HepG2 (cell line): ENCODE results near the gene ORM1. TPM values are rescaled to one million over a fixed set of nuclear protein-coding genes. Genes with fewer than 3 reads are reported as not detected.

Experiments used
- ATAC-seq: fragments of 200-7000 bp; cut with Tn5 transposase; 3 replicates; pipeline ENCODE4 v1.9.1; 2020; ENCODE audit warnings: mild to moderate bottlenecking, moderate library complexity
- BruUV-seq: library from RNA; stranded (reverse); fragments of 400-500 nt; replicated peaks from 2 replicates; lab custom pipeline; 2021; lab: Mats Ljungman, UMichigan
- CTCF ChIA-PET: fragments of 300-600 bp; formaldehyde crosslinking; extraction: SDS; loops from one replicate; lab custom pipeline; 2021; ENCODE audit warnings: low total read pairs, inconsistent platforms, low intra/inter-chr PET ratio; lab: Yijun Ruan, JAX
- POLR2A ChIA-PET: fragments of 350-600 bp; sonication (Branson Sonifier 250); formaldehyde crosslinking; loops from one replicate; lab custom pipeline; 2020; ENCODE audit warnings: antibody characterized with exemption, inconsistent platforms; lab: Yijun Ruan, JAX
- DNase-seq: peaks from one replicate; pipeline ENCODE4 v3.0.0-alpha.2; 2015; ENCODE audit warnings: low spot score
- FAIRE-seq: peaks from 3 replicates; lab custom pipeline; 2011; peaks lifted over from hg19 to GRCh38; lab: Jason Lieb, UNC
- H2AFZ ChIP-seq: one replicate; pipeline ENCODE4 v1.6.1; 2011; ENCODE audit warnings: low read length, inconsistent platforms
- H3K27ac ChIP-seq: fragments of 300-600 bp; 3 replicates; pipeline ENCODE4 v1.8.0; 2011; ENCODE audit warnings: mixed run types, mild to moderate bottlenecking, mixed read lengths, low read length, inconsistent platforms; ENCODE audit not compliant: insufficient read depth; ENCODE audit errors: extremely low read length
- H3K27me3 ChIP-seq, 2 experiments: fragments of 200-600 bp in 1 of 2; 2 replicates in 1 of 2; 3 replicates in 1 of 2; pipeline versions ENCODE4 v1.6.0 to v1.8.0; 2011; ENCODE audit warnings: low read length in 2 of 2, mild to moderate bottlenecking in 2 of 2, moderate library complexity in 2 of 2, inconsistent platforms in 1 of 2; ENCODE audit not compliant: insufficient read depth in 2 of 2, control insufficient read depth in 1 of 2
- H3K36me3 ChIP-seq, 2 experiments: fragments of 200-600 bp in 1 of 2; replicated peaks in 1 of 2; 2 replicates in 1 of 2; 3 replicates in 1 of 2; pipeline versions ENCODE4 v1.5.1 to v1.8.0; 2011; ENCODE audit warnings: low read length in 2 of 2, inconsistent platforms in 1 of 2; ENCODE audit not compliant: insufficient read depth in 2 of 2, control insufficient read depth in 1 of 2
- H3K4me1 ChIP-seq: 2 replicates; pipeline ENCODE4 v1.5.1; 2012; ENCODE audit warnings: low read length, inconsistent platforms; ENCODE audit not compliant: insufficient read depth
- H3K4me2 ChIP-seq: 2 replicates; pipeline ENCODE4 v1.6.0; 2011; ENCODE audit warnings: low read depth, low read length, inconsistent platforms
- H3K4me3 ChIP-seq, 3 experiments: fragments of 200-600 bp in 1 of 3; sonication (generic), shearing (Covaris generic) in 1 of 3; replicated peaks in 1 of 3; 2 replicates each; pipeline ENCODE4 v1.5.1; 2011 to 2016; ENCODE audit warnings: low read length in 3 of 3, inconsistent platforms in 2 of 3, low read depth in 2 of 3, mild to moderate bottlenecking in 2 of 3, control low read depth in 1 of 3, mixed read lengths in 1 of 3; ENCODE audit not compliant: insufficient read depth in 1 of 3
- H3K79me2 ChIP-seq: one replicate; pipeline ENCODE4 v1.6.1; 2011; ENCODE audit warnings: low read length, inconsistent platforms; ENCODE audit not compliant: insufficient read depth
- H3K9ac ChIP-seq: 2 replicates; pipeline ENCODE4 v1.6.0; 2011; ENCODE audit warnings: mild to moderate bottlenecking, low read depth, low read length, inconsistent platforms; ENCODE audit not compliant: insufficient read depth
- H3K9me3 ChIP-seq: 2 replicates; pipeline ENCODE4 v1.5.1; 2012; ENCODE audit warnings: mild to moderate bottlenecking, low read length
- H4K20me1 ChIP-seq: 2 replicates; pipeline ENCODE4 v1.6.0; 2011; ENCODE audit warnings: inconsistent platforms, mild to moderate bottlenecking, low read length, moderate library complexity; ENCODE audit not compliant: insufficient read depth
- DBP ChIP-seq: sonication (generic); formaldehyde crosslinking; IDR thresholded peaks from 2 replicates; pipeline ENCODE4 v1.4.0; 2020; ENCODE audit warnings: missing genetic modification reagents; ENCODE audit errors: not compliant biosample characterization
- HES4 ChIP-seq: sonication (generic); formaldehyde crosslinking; IDR thresholded peaks from 2 replicates; pipeline ENCODE4 v1.9.0; 2021; ENCODE audit warnings: mild to moderate bottlenecking, missing genetic modification reagents, borderline replicate concordance
- MTF1 ChIP-seq: sonication (generic); formaldehyde crosslinking; IDR thresholded peaks from 2 replicates; pipeline ENCODE4 v1.5.0; 2020; ENCODE audit warnings: missing genetic modification reagents
- NFKB2 ChIP-seq: sonication (generic); formaldehyde crosslinking; IDR thresholded peaks from 2 replicates; pipeline ENCODE4 v1.4.0; 2020; ENCODE audit warnings: missing genetic modification reagents, borderline replicate concordance
- ZFP1 ChIP-seq: IDR thresholded peaks from 2 replicates; pipeline ENCODE4 v1.6.1; 2016
- ZNF136 ChIP-seq: sonication (generic); formaldehyde crosslinking; IDR thresholded peaks from 2 replicates; pipeline ENCODE4 v1.8.1; 2022; ENCODE audit warnings: low read depth, mild to moderate bottlenecking, moderate library complexity, missing genetic modification reagents
- WGBS: methylation state at CpG from one replicate; pipeline ENCODE4 v1.1.6; 2017; ENCODE audit warnings: low lambda C conversion rate; 5-methylcytosine and 5-hydroxymethylcytosine counted together
- in situ Hi-C: cut with HindIII; loops from 2 replicates; pipeline ENCODE4 v1.10.0; 2017; ENCODE audit warnings: low pct_unique_long_range_greater_than_20kb; ENCODE audit not compliant: extremely low pct_ligation_motif_present
- intact Hi-C: fragments of 100-400 bp; cut with micrococcal nuclease; formaldehyde crosslinking; loops from one replicate; pipeline ENCODE4 v1.10.0; 2022; ENCODE audit not compliant: unreplicated experiment
- polyA plus RNA-seq, 8 experiments: library from polyadenylated mRNA; depleted of rRNA in 3 of 8; stranded (reverse) in 7 of 8; unstranded in 1 of 8; fragments of >200 nt; fragmentation: Illumina TruSeq in 4 of 8; extraction: Trizol in 4 of 8; gene quantifications; 2 replicates each; pipeline versions ENCODE4 v1.2.1 to v1.2.3, GENCODE V29; 2011 to 2016; ENCODE audit warnings: low read depth in 4 of 8, missing spikeins in 1 of 8, mixed read lengths in 1 of 8; ENCODE audit not compliant: insufficient read depth in 1 of 8
- total RNA-seq, 5 experiments: library from RNA; depleted of rRNA; stranded (reverse); fragments of >200 nt; fragmentation: Illumina TruSeq; extraction: Trizol; gene quantifications; 2 replicates each; pipeline ENCODE4 v1.2.3, GENCODE V29; 2016; ENCODE audit warnings: low read depth in 1 of 5
- TF ChIP-seq, protein P1 (sequence below): sonication (generic); formaldehyde crosslinking; IDR thresholded peaks from 2 replicates; pipeline ENCODE4 v1.4.0; 2020; ENCODE audit warnings: mild to moderate bottlenecking, missing genetic modification reagents
- TF ChIP-seq, protein P2 (sequence below): IDR thresholded peaks from 2 replicates; pipeline ENCODE4 v1.6.1; 2016; ENCODE audit warnings: missing compliant biosample characterization, missing genetic modification reagents, borderline replicate concordance
- TF ChIP-seq, protein P3 (sequence below): sonication (generic); formaldehyde crosslinking; IDR thresholded peaks from 2 replicates; pipeline ENCODE4 v1.4.0; 2020; ENCODE audit warnings: mild to moderate bottlenecking, missing genetic modification reagents, borderline replicate concordance

The ORM1 gene
- total and polyA plus RNA-seq, 2 of the 13 experiments (the other 11 are each of a cell fraction or from before 2014, with no cell fraction given): 699 to 1,180 TPM

DNA sequence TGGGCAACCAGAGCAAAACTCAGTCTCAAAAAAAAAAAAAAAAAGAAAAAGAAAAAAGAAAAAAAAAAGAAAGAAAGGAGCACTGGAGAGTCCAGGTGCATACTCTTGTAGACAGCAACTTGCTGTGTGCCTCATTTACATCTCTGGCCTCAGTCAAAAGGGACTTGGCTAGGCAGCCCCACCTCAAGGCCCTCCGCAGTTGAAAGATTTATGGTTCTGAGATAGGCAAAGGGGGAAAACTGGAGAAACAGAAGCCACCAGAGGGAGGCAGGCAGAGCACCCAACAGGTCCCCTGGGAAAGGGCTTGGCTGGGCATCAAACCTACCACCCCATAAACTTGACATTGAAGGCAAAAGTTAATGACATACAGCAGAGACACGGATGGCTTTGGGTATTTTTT, 12.8 kb downstream of the ORM1 start (continued):
- no peak for TF ChIP-seq DBP (CRISPR knock-in tag)
- no peak for TF ChIP-seq MTF1 (CRISPR knock-in tag)
- TF ChIP-seq, protein P1, sequence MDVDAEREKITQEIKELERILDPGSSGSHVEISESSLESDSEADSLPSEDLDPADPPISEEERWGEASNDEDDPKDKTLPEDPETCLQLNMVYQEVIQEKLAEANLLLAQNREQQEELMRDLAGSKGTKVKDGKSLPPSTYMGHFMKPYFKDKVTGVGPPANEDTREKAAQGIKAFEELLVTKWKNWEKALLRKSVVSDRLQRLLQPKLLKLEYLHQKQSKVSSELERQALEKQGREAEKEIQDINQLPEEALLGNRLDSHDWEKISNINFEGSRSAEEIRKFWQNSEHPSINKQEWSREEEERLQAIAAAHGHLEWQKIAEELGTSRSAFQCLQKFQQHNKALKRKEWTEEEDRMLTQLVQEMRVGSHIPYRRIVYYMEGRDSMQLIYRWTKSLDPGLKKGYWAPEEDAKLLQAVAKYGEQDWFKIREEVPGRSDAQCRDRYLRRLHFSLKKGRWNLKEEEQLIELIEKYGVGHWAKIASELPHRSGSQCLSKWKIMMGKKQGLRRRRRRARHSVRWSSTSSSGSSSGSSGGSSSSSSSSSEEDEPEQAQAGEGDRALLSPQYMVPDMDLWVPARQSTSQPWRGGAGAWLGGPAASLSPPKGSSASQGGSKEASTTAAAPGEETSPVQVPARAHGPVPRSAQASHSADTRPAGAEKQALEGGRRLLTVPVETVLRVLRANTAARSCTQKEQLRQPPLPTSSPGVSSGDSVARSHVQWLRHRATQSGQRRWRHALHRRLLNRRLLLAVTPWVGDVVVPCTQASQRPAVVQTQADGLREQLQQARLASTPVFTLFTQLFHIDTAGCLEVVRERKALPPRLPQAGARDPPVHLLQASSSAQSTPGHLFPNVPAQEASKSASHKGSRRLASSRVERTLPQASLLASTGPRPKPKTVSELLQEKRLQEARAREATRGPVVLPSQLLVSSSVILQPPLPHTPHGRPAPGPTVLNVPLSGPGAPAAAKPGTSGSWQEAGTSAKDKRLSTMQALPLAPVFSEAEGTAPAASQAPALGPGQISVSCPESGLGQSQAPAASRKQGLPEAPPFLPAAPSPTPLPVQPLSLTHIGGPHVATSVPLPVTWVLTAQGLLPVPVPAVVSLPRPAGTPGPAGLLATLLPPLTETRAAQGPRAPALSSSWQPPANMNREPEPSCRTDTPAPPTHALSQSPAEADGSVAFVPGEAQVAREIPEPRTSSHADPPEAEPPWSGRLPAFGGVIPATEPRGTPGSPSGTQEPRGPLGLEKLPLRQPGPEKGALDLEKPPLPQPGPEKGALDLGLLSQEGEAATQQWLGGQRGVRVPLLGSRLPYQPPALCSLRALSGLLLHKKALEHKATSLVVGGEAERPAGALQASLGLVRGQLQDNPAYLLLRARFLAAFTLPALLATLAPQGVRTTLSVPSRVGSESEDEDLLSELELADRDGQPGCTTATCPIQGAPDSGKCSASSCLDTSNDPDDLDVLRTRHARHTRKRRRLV (CRISPR knock-in tag): no peak
- TF ChIP-seq, protein P2, sequence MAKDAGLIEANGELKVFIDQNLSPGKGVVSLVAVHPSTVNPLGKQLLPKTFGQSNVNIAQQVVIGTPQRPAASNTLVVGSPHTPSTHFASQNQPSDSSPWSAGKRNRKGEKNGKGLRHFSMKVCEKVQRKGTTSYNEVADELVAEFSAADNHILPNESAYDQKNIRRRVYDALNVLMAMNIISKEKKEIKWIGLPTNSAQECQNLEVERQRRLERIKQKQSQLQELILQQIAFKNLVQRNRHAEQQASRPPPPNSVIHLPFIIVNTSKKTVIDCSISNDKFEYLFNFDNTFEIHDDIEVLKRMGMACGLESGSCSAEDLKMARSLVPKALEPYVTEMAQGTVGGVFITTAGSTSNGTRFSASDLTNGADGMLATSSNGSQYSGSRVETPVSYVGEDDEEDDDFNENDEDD (CRISPR knock-in tag): no peak

DNA sequence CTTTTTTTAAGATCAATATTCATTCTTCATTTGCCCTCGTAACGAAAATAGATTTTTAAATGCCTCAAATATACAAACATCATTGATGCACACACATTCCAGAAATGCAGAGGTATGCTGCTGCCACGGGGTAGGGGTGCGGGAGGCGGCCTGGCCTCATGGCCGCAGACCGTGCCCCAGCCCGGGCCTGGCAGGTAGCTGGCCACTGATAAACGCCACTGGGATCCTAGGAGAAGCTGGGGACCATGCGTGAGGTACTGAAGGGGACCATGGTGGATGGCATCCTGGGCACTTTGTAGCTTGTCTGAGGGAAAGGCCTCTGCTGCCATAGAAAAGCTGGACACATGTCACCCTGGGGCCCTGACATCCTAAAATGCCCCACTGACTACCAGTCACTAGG, 13.3 kb downstream of the ORM1 start:
- in situ Hi-C loops: no loop called here
- TF ChIP-seq NFKB2 (CRISPR knock-in tag) (no peak), ZFP1 (CRISPR knock-in tag) (no peak), HES4 (CRISPR knock-in tag) (no peak), ZNF136 (no peak)
- TF ChIP-seq, protein P3, sequence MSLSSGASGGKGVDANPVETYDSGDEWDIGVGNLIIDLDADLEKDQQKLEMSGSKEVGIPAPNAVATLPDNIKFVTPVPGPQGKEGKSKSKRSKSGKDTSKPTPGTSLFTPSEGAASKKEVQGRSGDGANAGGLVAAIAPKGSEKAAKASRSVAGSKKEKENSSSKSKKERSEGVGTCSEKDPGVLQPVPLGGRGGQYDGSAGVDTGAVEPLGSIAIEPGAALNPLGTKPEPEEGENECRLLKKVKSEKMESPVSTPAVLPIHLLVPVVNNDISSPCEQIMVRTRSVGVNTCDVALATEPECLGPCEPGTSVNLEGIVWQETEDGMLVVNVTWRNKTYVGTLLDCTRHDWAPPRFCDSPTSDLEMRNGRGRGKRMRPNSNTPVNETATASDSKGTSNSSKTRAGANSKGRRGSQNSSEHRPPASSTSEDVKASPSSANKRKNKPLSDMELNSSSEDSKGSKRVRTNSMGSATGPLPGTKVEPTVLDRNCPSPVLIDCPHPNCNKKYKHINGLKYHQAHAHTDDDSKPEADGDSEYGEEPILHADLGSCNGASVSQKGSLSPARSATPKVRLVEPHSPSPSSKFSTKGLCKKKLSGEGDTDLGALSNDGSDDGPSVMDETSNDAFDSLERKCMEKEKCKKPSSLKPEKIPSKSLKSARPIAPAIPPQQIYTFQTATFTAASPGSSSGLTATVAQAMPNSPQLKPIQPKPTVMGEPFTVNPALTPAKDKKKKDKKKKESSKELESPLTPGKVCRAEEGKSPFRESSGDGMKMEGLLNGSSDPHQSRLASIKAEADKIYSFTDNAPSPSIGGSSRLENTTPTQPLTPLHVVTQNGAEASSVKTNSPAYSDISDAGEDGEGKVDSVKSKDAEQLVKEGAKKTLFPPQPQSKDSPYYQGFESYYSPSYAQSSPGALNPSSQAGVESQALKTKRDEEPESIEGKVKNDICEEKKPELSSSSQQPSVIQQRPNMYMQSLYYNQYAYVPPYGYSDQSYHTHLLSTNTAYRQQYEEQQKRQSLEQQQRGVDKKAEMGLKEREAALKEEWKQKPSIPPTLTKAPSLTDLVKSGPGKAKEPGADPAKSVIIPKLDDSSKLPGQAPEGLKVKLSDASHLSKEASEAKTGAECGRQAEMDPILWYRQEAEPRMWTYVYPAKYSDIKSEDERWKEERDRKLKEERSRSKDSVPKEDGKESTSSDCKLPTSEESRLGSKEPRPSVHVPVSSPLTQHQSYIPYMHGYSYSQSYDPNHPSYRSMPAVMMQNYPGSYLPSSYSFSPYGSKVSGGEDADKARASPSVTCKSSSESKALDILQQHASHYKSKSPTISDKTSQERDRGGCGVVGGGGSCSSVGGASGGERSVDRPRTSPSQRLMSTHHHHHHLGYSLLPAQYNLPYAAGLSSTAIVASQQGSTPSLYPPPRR (CRISPR knock-in tag): no peak

More for the DNA sequence above, 13.3 kb downstream of the ORM1 start:
- Histone ChIP-seq H3K9me3 (no peaks in the 10 kb centered on the region), H3K4me3 (no peak overlapping the region), H3K9ac (no peak overlapping the region), H3K36me3 (peaks cover 1 to 12% of the 10 kb centered on the region in 2 experiments; a peak in 3 of 5 replicates), H2AFZ (no peak overlapping the region), H4K20me1 (no peaks in the 10 kb centered on the region), H3K4me2 (no peak overlapping the region), H3K27me3 (no peaks in the 10 kb centered on the region), H3K79me2 (peaks cover 3% of the 10 kb centered on the region), H3K4me1 (peaks cover 19% of the 10 kb centered on the region), H3K27ac (no peak overlapping the region)
- 86% methylated on average over 9 of the region's 10 CpGs for WGBS
- intact Hi-C loops: loop anchor here (5.0 kb wide), 1 partner anchor 51 kb away; the partner anchor contains the start of gene AKNA
- ATAC-seq (no peak), FAIRE-seq (no peak), DNase-seq (no peak)
- BruUV-seq: no TSS peak
- CTCF ChIA-PET: no interaction called here
- POLR2A ChIA-PET: no interaction called here
